ENCODE measurements around the gene SUGCT. TPM values are rescaled to one million over a fixed set of nuclear protein-coding genes. Genes with fewer than 3 reads are reported as not detected.

SUGCT gene
- polyA plus RNA-seq, 1 of the 3 experiments (the other 2 are of a cell fraction): 53.7 TPM

- Histone ChIP-seq H3K79me2 (ENCODE audit: insufficient read depth) (no peaks in the 10 kb centered on the region), H3K27me3 (ENCODE audit: insufficient read depth) (no peaks in the 10 kb centered on the region), H3K4me2 (peak overlapping the region; percentile 10; the same call in 1 of the 2 replicates), H4K20me1 (ENCODE audit: insufficient read depth) (no peaks in the 10 kb centered on the region), H3K36me3 (replicated peaks in 1 of 2; ENCODE audit: control insufficient read depth in 1 of 2, insufficient read depth in 2 of 2, low read length in 1 of 2) (no peaks in the 10 kb centered on the region), H2AFZ (ENCODE audit: low read depth) (no peak overlapping the region; the same call in 1 of the 2 replicates), H3K9me3 (no peaks in the 10 kb centered on the region), H3K9me2 (no peaks in the 10 kb centered on the region), H3K27ac (ENCODE audit: low read depth in 2 of 2, low read length in 1 of 2) (peak overlapping the region; percentile 82 to 99), H3K4me3 (ENCODE audit: low read depth in 2 of 2, low read length in 1 of 2) (no peak overlapping the region), H3K4me1 (ENCODE audit: control insufficient read depth in 1 of 2, insufficient read depth in 2 of 2, low read depth in 1 of 2, low read length in 1 of 2) (peaks cover 2 to 41% of the 10 kb centered on the region in 2 experiments; a peak in 3 of 4 replicates), H3K9ac (peak overlapping the region; percentile 73; the same call in 1 of the 2 replicates), H3F3A (replicated peaks; ENCODE audit: insufficient read depth) (peaks cover 57% of the 10 kb centered on the region)
- no peak for DNase-seq
- CTCF ChIA-PET: no interaction called here
- WGBS (ENCODE audit: low lambda C conversion rate): 7% methylated on average over 4 of the region's 4 CpGs
- POLR2A ChIA-PET: no interaction called here
- TF ChIP-seq MAX (IDR thresholded peaks at IDR 0.05; ENCODE audit: low read depth): peak; percentile 93
- peak; percentile 84 for TF ChIP-seq RXRA (IDR thresholded peaks at IDR 0.05; ENCODE audit: borderline replicate concordance, low read depth)
- TF ChIP-seq FOSL2 (IDR thresholded peaks at IDR 0.05; ENCODE audit: borderline replicate concordance, low read depth): peak; percentile 65; the same call in 1 of the 2 replicates
- peak; percentile 68; the same call in 1 of the 2 replicates for TF ChIP-seq TEAD4 (IDR thresholded peaks at IDR 0.05; ENCODE audit: borderline replicate concordance, insufficient read depth)
- TF ChIP-seq YY1 (IDR thresholded peaks at IDR 0.05; ENCODE audit: low read depth): no peak
- TF ChIP-seq IRF3 (IDR thresholded peaks at IDR 0.05; ENCODE audit: low read depth, low read length): no peak
- TF ChIP-seq SMC3 (IDR thresholded peaks at IDR 0.05; ENCODE audit: low read depth, low read length): no peak
- TF ChIP-seq RFX5 (IDR thresholded peaks at IDR 0.05; ENCODE audit: low read length): no peak
- TF ChIP-seq JUND (IDR thresholded peaks at IDR 0.05): peak; percentile 76
- no peak for TF ChIP-seq REST (IDR thresholded peaks at IDR 0.05; ENCODE audit: low read depth, low read length)
- TF ChIP-seq POLR2AphosphoS5 (IDR thresholded peaks at IDR 0.05; ENCODE audit: low read depth, low read length): peak; percentile 68; the same call in 1 of the 2 replicates
- TF ChIP-seq EP300 (IDR thresholded peaks at IDR 0.05; ENCODE audit: borderline replicate concordance in 1 of 2, low read depth in 1 of 2, low read length in 1 of 2): peak; percentile 48 to 81
- TF ChIP-seq GATA2 (CRISPR knock-in tag; IDR thresholded peaks at IDR 0.05): no peak
- TF ChIP-seq MEF2A (IDR thresholded peaks at IDR 0.05; ENCODE audit: borderline replicate concordance, low read depth): no peak
- no peak for TF ChIP-seq CHD2 (IDR thresholded peaks at IDR 0.05; ENCODE audit: low read length, partially characterized antibody)
- peak; percentile 87 for TF ChIP-seq USF1 (IDR thresholded peaks at IDR 0.05; ENCODE audit: borderline replicate concordance, low read depth)
- no peak for TF ChIP-seq RAD21 (IDR thresholded peaks at IDR 0.05; ENCODE audit: low read length)
- TF ChIP-seq ZBTB33 (IDR thresholded peaks at IDR 0.05; ENCODE audit: borderline replicate concordance, low read depth): no peak
- TF ChIP-seq FOXM1 (IDR thresholded peaks at IDR 0.05; ENCODE audit: low read depth): peak; percentile 89; the same call in 1 of the 2 replicates
- no peak for TF ChIP-seq ELF1 (IDR thresholded peaks at IDR 0.05)
- TF ChIP-seq RCOR1 (IDR thresholded peaks at IDR 0.05; ENCODE audit: low read length): no peak
- TF ChIP-seq PBX3 (IDR thresholded peaks at IDR 0.05): peak; percentile 85
- TF ChIP-seq SIN3A (IDR thresholded peaks at IDR 0.05; ENCODE audit: borderline replicate concordance, low read depth, low read length): no peak
- peak; percentile 75 for TF ChIP-seq TCF12 (IDR thresholded peaks at IDR 0.05)
- TF ChIP-seq NFIC (IDR thresholded peaks at IDR 0.05; ENCODE audit: borderline replicate concordance): peak; percentile 73; the same call in 1 of the 2 replicates
- TF ChIP-seq GABPA (IDR thresholded peaks at IDR 0.05; ENCODE audit: low read depth): peak; percentile 29; the same call in 1 of the 2 replicates
Measured at GRCh38 chr7:40299097-40299496, 164.3 kb downstream of the SUGCT start.

Data from SK-N-SH (cell line).